ENCODE results near the gene RABGAP1L.

Gene RABGAP1L

DNA sequence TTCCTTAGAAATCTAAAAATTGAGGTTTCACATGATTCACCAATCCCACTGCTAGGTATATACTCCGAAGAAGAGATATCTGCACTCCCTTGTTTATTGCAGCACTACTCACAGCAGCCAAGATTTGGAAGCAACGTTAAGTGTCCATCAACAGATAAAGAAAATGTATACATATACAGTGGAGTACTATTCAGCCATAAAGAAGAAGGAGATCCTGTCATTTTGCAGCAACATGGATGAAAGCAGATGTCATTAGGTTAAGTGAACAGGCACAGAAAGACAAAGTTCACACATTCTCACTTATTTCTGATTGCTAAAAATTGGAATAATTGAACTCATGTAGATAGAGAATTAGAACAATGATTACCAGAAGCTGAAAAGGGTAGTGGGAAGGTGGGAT is 56.4 kb downstream of the RABGAP1L start:
- no peak overlapping the region for H3K4me2 ChIP-seq (ENCODE audit: low read length)
- H4K20me1 ChIP-seq (ENCODE audit: insufficient read depth, low read length) = peaks cover 8% of the 10 kb centered on the region; the same call in 1 of the 2 replicates
- no peak overlapping the region for H2AFZ ChIP-seq (ENCODE audit: low read depth, low read length)
- no peak overlapping the region for H3K27ac ChIP-seq (ENCODE audit: low read length)
- H3K4me1 ChIP-seq (ENCODE audit: low read length) = peaks cover 40% of the 10 kb centered on the region
- H3K27me3 ChIP-seq (ENCODE audit: low read depth, low read length) = no peaks in the 10 kb centered on the region
- no peaks in the 10 kb centered on the region for H3K36me3 ChIP-seq (replicated peaks; ENCODE audit: low read depth, low read length)
- H3K79me2 ChIP-seq (ENCODE audit: low read length) = peaks cover 42% of the 10 kb centered on the region
- TF ChIP-seq, protein P1, sequence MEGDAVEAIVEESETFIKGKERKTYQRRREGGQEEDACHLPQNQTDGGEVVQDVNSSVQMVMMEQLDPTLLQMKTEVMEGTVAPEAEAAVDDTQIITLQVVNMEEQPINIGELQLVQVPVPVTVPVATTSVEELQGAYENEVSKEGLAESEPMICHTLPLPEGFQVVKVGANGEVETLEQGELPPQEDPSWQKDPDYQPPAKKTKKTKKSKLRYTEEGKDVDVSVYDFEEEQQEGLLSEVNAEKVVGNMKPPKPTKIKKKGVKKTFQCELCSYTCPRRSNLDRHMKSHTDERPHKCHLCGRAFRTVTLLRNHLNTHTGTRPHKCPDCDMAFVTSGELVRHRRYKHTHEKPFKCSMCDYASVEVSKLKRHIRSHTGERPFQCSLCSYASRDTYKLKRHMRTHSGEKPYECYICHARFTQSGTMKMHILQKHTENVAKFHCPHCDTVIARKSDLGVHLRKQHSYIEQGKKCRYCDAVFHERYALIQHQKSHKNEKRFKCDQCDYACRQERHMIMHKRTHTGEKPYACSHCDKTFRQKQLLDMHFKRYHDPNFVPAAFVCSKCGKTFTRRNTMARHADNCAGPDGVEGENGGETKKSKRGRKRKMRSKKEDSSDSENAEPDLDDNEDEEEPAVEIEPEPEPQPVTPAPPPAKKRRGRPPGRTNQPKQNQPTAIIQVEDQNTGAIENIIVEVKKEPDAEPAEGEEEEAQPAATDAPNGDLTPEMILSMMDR (IDR thresholded peaks at IDR 0.05; ENCODE audit: low read depth, low read length) = no peak
- no peak for TF ChIP-seq EZH2phosphoT487 (IDR thresholded peaks at IDR 0.05; ENCODE audit: low read depth)
- no peak overlapping the region for H3K4me3 ChIP-seq (ENCODE audit: low read length)
- H3K9ac ChIP-seq (ENCODE audit: low read length) = no peak overlapping the region
- H3K9me3 ChIP-seq (ENCODE audit: insufficient read depth, low read length) = 0 out of 2 replicates have a peak, but pooled peaks cover under 1% of the 10 kb centered on the region

- Histone ChIP-seq H2AFZ (ENCODE audit: low read depth, low read length) (no peak overlapping the region), H4K20me1 (ENCODE audit: insufficient read depth, low read length) (peaks cover 8% of the 10 kb centered on the region; the same call in 1 of the 2 replicates), H3K9ac (ENCODE audit: low read length) (no peak overlapping the region), H3K4me3 (ENCODE audit: low read length) (no peak overlapping the region), H3K27ac (ENCODE audit: low read length) (peak overlapping the region; percentile 12), H3K79me2 (ENCODE audit: low read length) (peaks cover 34% of the 10 kb centered on the region), H3K9me3 (ENCODE audit: insufficient read depth, low read length) (no peaks in the 10 kb centered on the region), H3K4me1 (ENCODE audit: low read length) (peaks cover 55% of the 10 kb centered on the region), H3K36me3 (replicated peaks; ENCODE audit: low read depth, low read length) (peaks cover 8% of the 10 kb centered on the region), H3K4me2 (ENCODE audit: low read length) (peak overlapping the region; percentile 6), H3K27me3 (ENCODE audit: low read depth, low read length) (no peaks in the 10 kb centered on the region)
- TF ChIP-seq, protein P1 (IDR thresholded peaks at IDR 0.05; ENCODE audit: low read depth, low read length) = no peak
- TF ChIP-seq EZH2phosphoT487 (IDR thresholded peaks at IDR 0.05; ENCODE audit: low read depth) = no peak
Measured at GRCh38 chr1:174217248-174217647, 57.9 kb downstream of the RABGAP1L start.

DNA sequence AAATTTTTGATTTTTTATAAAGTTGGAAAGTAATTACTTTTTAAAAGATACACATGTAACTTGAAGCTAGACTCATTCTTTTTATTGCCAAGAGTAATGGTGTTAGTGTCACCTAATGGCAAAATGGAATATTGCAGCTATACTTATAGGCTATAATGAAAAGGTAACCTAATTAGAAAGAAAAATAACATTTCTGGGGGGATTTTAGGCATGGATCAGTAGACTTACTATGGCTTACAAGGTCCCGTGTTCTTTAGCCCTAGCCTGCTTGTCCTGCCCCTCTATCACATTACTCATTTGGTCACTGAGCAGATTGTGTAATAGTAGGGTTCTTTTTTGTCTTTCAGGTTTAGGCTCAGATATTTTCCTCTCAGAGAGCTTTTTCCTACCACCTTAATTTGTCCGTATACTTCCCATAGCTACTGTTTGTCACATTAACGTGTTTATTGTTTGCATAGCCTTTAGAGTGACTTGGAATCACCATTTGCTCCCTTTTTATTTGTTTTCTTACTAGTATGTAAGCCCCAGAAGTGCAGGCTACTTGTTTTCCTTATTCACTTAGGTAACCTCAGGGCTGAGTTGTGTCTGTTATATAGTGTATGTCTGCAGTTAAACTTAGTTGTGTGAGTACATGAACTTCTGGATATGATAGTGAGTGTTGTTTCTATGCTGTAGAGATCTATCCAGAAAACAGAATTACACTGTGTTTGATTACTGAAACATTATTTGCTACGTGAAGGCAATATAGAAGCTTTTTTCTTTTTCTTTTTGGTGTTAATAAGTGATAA is 58.7 kb downstream of the RABGAP1L start:
- Histone ChIP-seq H4K20me1 (ENCODE audit: insufficient read depth, low read length) (peaks cover 8% of the 10 kb centered on the region; the same call in 1 of the 2 replicates), H3K27me3 (ENCODE audit: low read depth, low read length) (no peaks in the 10 kb centered on the region), H3K4me3 (ENCODE audit: low read length) (no peak overlapping the region), H3K9ac (ENCODE audit: low read length) (peak overlapping the region; percentile 10; the same call in 1 of the 2 replicates), H3K79me2 (ENCODE audit: low read length) (peaks cover 34% of the 10 kb centered on the region), H2AFZ (ENCODE audit: low read depth, low read length) (no peak overlapping the region), H3K9me3 (ENCODE audit: insufficient read depth, low read length) (no peaks in the 10 kb centered on the region), H3K27ac (ENCODE audit: low read length) (peak overlapping the region; percentile 44), H3K36me3 (replicated peaks; ENCODE audit: low read depth, low read length) (peaks cover 13% of the 10 kb centered on the region), H3K4me2 (ENCODE audit: low read length) (peak overlapping the region; percentile 66), H3K4me1 (ENCODE audit: low read length) (peaks cover 56% of the 10 kb centered on the region)
- no peak for TF ChIP-seq EZH2phosphoT487 (IDR thresholded peaks at IDR 0.05; ENCODE audit: low read depth)
- TF ChIP-seq, protein P1 (IDR thresholded peaks at IDR 0.05; ENCODE audit: low read depth, low read length) = peak; percentile 97

GRCh38 chr1:174218983-174219382 is 59.7 kb downstream of the RABGAP1L start:
- TF ChIP-seq, protein P1 (IDR thresholded peaks at IDR 0.05; ENCODE audit: low read depth, low read length) = no peak
- no peak for TF ChIP-seq EZH2phosphoT487 (IDR thresholded peaks at IDR 0.05; ENCODE audit: low read depth)
- Histone ChIP-seq H3K4me2 (ENCODE audit: low read length) (peak overlapping the region; percentile 66), H3K4me3 (ENCODE audit: low read length) (peak overlapping the region; percentile 45), H3K27ac (ENCODE audit: low read length) (peak overlapping the region; percentile 65), H3K9ac (ENCODE audit: low read length) (peak overlapping the region; percentile 31; the same call in 1 of the 2 replicates), H3K36me3 (replicated peaks; ENCODE audit: low read depth, low read length) (peaks cover 16% of the 10 kb centered on the region), H3K9me3 (ENCODE audit: insufficient read depth, low read length) (no peaks in the 10 kb centered on the region), H2AFZ (ENCODE audit: low read depth, low read length) (no peak overlapping the region), H3K4me1 (ENCODE audit: low read length) (peaks cover 56% of the 10 kb centered on the region), H4K20me1 (ENCODE audit: insufficient read depth, low read length) (peaks cover 8% of the 10 kb centered on the region; the same call in 1 of the 2 replicates), H3K27me3 (ENCODE audit: low read depth, low read length) (no peaks in the 10 kb centered on the region), H3K79me2 (ENCODE audit: low read length) (peaks cover 31% of the 10 kb centered on the region)
